GM23248 (cell line): ENCODE data around the gene TMC8. TPM values are rescaled to one million over a fixed set of nuclear protein-coding genes. Genes with fewer than 3 reads are reported as not detected.
"Not testable (repeated sequence)": the region's sequence is repeated elsewhere in the genome, so short reads cannot be mapped to it uniquely, and the experiment has no call there.

Experiments used
- DNase-seq: peaks from one replicate; pipeline ENCODE4 v3.0.0-alpha.2; 2015
- H2AFZ ChIP-seq: fragments of 200-600 bp; sonication (generic); 2 replicates; pipeline ENCODE4 v1.6.1; 2016; ENCODE audit warnings: antibody characterized with exemption
- H3F3A ChIP-seq: fragments of 200-600 bp; sonication (generic); 2 replicates; pipeline ENCODE4 v1.6.1; 2016; ENCODE audit warnings: mild to moderate bottlenecking, antibody characterized with exemption, mixed run types; ENCODE audit not compliant: insufficient read depth
- H3K27ac ChIP-seq: fragments of 200-600 bp; sonication (generic); 2 replicates; pipeline ENCODE4 v1.5.1; 2016; ENCODE audit warnings: mild to moderate bottlenecking
- H3K27me3 ChIP-seq: fragments of 200-600 bp; sonication (generic); replicated peaks from 2 replicates; pipeline ENCODE4 v1.6.1; 2016; ENCODE audit warnings: mild to moderate bottlenecking; ENCODE audit not compliant: insufficient read depth
- H3K36me3 ChIP-seq: fragments of 200-600 bp; sonication (generic); 2 replicates; pipeline ENCODE4 v1.6.1; 2016; ENCODE audit warnings: low read depth, mild to moderate bottlenecking
- H3K4me1 ChIP-seq: fragments of 200-600 bp; sonication (generic); 2 replicates; pipeline ENCODE4 v1.6.1; 2016; ENCODE audit warnings: mild to moderate bottlenecking; ENCODE audit not compliant: insufficient read depth
- H3K4me2 ChIP-seq: fragments of 200-600 bp; sonication (generic); one replicate; pipeline ENCODE4 v1.6.1; 2016; ENCODE audit warnings: mild to moderate bottlenecking; ENCODE audit not compliant: unreplicated experiment
- H3K4me3 ChIP-seq: fragments of 200-600 bp; sonication (generic); 2 replicates; pipeline ENCODE4 v1.5.1; 2016; ENCODE audit warnings: mild to moderate bottlenecking
- H3K79me2 ChIP-seq: fragments of 200-600 bp; sonication (generic); 2 replicates; pipeline ENCODE4 v1.6.1; 2016; ENCODE audit warnings: mild to moderate bottlenecking; ENCODE audit not compliant: insufficient read depth
- H3K9ac ChIP-seq: fragments of 200-600 bp; sonication (generic); 2 replicates; pipeline ENCODE4 v1.6.1; 2016; ENCODE audit warnings: mild to moderate bottlenecking
- H3K9me2 ChIP-seq: fragments of 200-600 bp; sonication (generic); 2 replicates; pipeline ENCODE4 v1.6.1; 2016; ENCODE audit warnings: mixed run types, mild to moderate bottlenecking, moderate library complexity; ENCODE audit not compliant: insufficient read depth
- H3K9me3 ChIP-seq: fragments of 200-600 bp; sonication (generic); one replicate; pipeline ENCODE4 v1.6.1; 2017; ENCODE audit warnings: low read depth
- H4K20me1 ChIP-seq: fragments of 200-600 bp; sonication (generic); 2 replicates; pipeline ENCODE4 v1.6.0; 2016; ENCODE audit not compliant: insufficient read depth
- EZH2 ChIP-seq: fragments of 200-600 bp; sonication (generic); IDR thresholded peaks from 2 replicates; pipeline ENCODE4 v1.6.1; 2018; ENCODE audit warnings: antibody characterized with exemption, mild to moderate bottlenecking; ENCODE audit not compliant: insufficient read depth, poor library complexity, severe bottlenecking
- EZH2phosphoT487 ChIP-seq: fragments of 200-600 bp; sonication (generic); IDR thresholded peaks from 2 replicates; pipeline ENCODE4 v1.6.1; 2018; ENCODE audit warnings: antibody characterized with exemption, moderate library complexity, mild to moderate bottlenecking, low read depth; ENCODE audit not compliant: insufficient read depth
- WGBS, 2 experiments: methylation state at CpG; one replicate each; pipeline ENCODE4 v1.1.6; 2015 to 2017; ENCODE audit warnings: low lambda C conversion rate in 2 of 2, low coverage in 1 of 2; ENCODE audit errors: missing lambda C conversion rate in 2 of 2; 5-methylcytosine and 5-hydroxymethylcytosine counted together
- in situ Hi-C: fragments of 300-500 bp; cut with MboI; formaldehyde crosslinking; loops from 2 replicates; pipeline ENCODE4 v1.15.0; 2020
- polyA plus RNA-seq: library from polyadenylated mRNA; unstranded; fragments of >200 nt; fragmentation: Nextera tagmentation; extraction: Ambion mirVana; gene quantifications from 2 replicates; pipeline ENCODE4 v1.2.1, GENCODE V29; 2016
- total RNA-seq: library from RNA; depleted of rRNA; stranded (reverse); fragments of >200 nt; shearing (Covaris generic); gene quantifications from 2 replicates; pipeline ENCODE4 v1.2.3, GENCODE V29; 2014

TMC8 gene
- total and polyA plus RNA-seq, 2 experiments from 2014 or later, result not detected

DNA sequence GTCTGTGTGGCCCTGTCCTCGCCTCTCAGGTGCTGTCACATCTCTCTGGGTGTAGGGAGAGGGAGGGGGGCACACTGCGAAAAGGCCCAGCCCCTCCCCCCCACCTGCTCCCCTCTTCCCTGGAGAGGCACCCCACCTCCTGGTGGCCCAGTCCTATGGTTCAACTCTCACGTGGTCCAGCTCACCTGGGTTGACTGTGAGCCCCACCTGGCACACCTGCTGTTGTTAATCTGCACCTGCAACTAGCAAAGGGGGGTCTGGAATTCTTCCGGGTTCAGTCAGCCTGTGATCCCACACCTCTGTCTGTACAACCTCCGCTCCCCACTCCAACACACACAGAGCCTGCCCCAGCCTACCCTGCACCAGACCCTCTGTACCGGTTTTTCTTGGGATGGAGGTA, 35.8 kb downstream of the TMC8 start:
- DNase-seq, result no peak
- Histone ChIP-seq H3K27ac (no peak overlapping the region), H2AFZ (no peak overlapping the region), H3K9ac (no peak overlapping the region), H3K4me1 (no peaks in the 10 kb centered on the region), H4K20me1 (no peaks in the 10 kb centered on the region), H3K9me3 (no peaks in the 10 kb centered on the region), H3K4me2 (no peak overlapping the region), H3K4me3 (no peak overlapping the region), H3F3A (no peaks in the 10 kb centered on the region), H3K79me2 (no peaks in the 10 kb centered on the region), H3K36me3 (no peaks in the 10 kb centered on the region), H3K9me2 (no peaks in the 10 kb centered on the region), H3K27me3 (no peaks in the 10 kb centered on the region)
- WGBS, 2 experiments, result 38 to 53% methylated on average over 5 to 6 of the region's 6 CpGs
- in situ Hi-C loops, result no loop called here
- TF ChIP-seq EZH2, result no peak

DNA sequence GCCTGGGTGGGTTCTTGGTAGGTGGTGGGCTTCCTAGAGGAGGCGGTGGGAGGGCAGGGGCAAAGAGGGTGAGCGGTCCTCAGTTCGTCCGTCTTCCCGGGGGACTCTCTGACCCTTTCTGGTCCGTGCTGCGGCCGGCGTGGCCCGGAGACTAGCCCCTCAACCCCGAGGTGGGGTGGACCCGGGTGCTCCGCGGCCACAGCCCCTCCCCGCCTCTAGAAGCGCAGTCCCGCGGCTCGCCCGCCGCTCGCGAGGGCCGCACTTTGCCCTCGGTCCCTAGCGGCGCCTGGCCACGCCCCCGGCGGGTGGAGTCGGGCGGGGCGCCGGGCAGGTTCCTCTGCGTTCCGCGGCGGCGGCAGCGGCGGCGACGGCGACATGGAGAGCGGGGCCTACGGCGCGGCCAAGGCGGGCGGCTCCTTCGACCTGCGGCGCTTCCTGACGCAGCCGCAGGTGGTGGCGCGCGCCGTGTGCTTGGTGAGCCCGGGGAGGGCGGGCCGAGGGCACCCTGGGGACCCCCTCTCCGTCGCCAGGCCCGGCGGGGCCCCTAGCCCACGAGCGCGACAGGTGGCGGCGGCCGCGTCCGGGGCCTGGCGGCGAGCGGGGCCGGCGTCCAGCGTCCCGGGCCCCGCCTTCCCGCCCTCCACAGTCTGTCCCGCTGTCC, 37.8 kb downstream of the TMC8 start, which contains the start of gene SYNGR2:
TSS of gene SYNGR2 (plus strand) at position 340 of the 661 bp plus-strand sequence. CDS start at position 376, 36 bp downstream.
- TF ChIP-seq EZH2phosphoT487 (no peak), EZH2 (no peak)
- H3K9me3 ChIP-seq, result no peaks in the 10 kb centered on the region
- H2AFZ ChIP-seq, result peak within 1 kb of the TSS; percentile 51
- no peaks in the 10 kb centered on the region for H3K79me2 ChIP-seq
- 1 to 3% methylated on average over 35 to 45 of the region's 84 CpGs for WGBS, 2 experiments
- peak within 1 kb of the TSS; percentile 56 for H3K4me3 ChIP-seq
- no peaks in the 10 kb centered on the region for H3K4me1 ChIP-seq
- peak within 1 kb of the TSS; percentile 65 for H3K4me2 ChIP-seq
- in situ Hi-C loops, result no loop called here
- H3K36me3 ChIP-seq, result no peaks in the 10 kb centered on the region
- no peaks in the 10 kb centered on the region for H3K9me2 ChIP-seq
- H3K27me3 ChIP-seq, result no peaks in the 10 kb centered on the region
- no peaks in the 10 kb centered on the region for H3F3A ChIP-seq
- H3K27ac ChIP-seq, result no peak within 1 kb of the TSS
- H3K9ac ChIP-seq, result peak within 1 kb of the TSS; percentile 22; the same call in 1 of the 2 replicates
- peak; percentile 66 for DNase-seq
- H4K20me1 ChIP-seq, result no peaks in the 10 kb centered on the region

GRCh38 chr17:78168903-78169793, 38.6 kb downstream of the TMC8 start:
- H3K9me3 ChIP-seq, result no peaks in the 10 kb centered on the region
- WGBS, 2 experiments, result 9 to 12% methylated on average over 15 to 35 of the region's 38 CpGs
- H3K9ac ChIP-seq, result peak overlapping the region; percentile 22; the same call in 1 of the 2 replicates
- no peaks in the 10 kb centered on the region for H4K20me1 ChIP-seq
- in situ Hi-C loops, result no loop called here
- no peaks in the 10 kb centered on the region for H3K4me1 ChIP-seq
- DNase-seq, result peak; percentile 66
- no peaks in the 10 kb centered on the region for H3K9me2 ChIP-seq
- H3K4me3 ChIP-seq, result peak overlapping the region; percentile 56
- H3K4me2 ChIP-seq, result peak overlapping the region; percentile 65
- no peak for TF ChIP-seq EZH2
- no peak for TF ChIP-seq EZH2phosphoT487
- no peaks in the 10 kb centered on the region for H3K79me2 ChIP-seq
- H3K36me3 ChIP-seq, result no peaks in the 10 kb centered on the region
- H3F3A ChIP-seq, result no peaks in the 10 kb centered on the region
- peak overlapping the region; percentile 51 for H2AFZ ChIP-seq
- no peaks in the 10 kb centered on the region for H3K27me3 ChIP-seq
- H3K27ac ChIP-seq, result no peak overlapping the region

- H3F3A ChIP-seq, result no peaks in the 10 kb centered on the region
- no peaks in the 10 kb centered on the region for H3K27me3 ChIP-seq
- H3K4me3 ChIP-seq, result no peak overlapping the region
- no peak overlapping the region for H2AFZ ChIP-seq
- no peaks in the 10 kb centered on the region for H3K36me3 ChIP-seq
- H3K4me2 ChIP-seq, result no peak overlapping the region
- TF ChIP-seq EZH2phosphoT487 (no peak), EZH2 (no peak)
- H3K4me1 ChIP-seq, result no peaks in the 10 kb centered on the region
- no peak overlapping the region for H3K27ac ChIP-seq
- H3K9me2 ChIP-seq, result no peaks in the 10 kb centered on the region
- 88 to 91% methylated on average over 26 to 31 of the region's 31 CpGs for WGBS, 2 experiments
- no peaks in the 10 kb centered on the region for H3K9me3 ChIP-seq
- no peaks in the 10 kb centered on the region for H4K20me1 ChIP-seq
- no peak for DNase-seq
- no peaks in the 10 kb centered on the region for H3K79me2 ChIP-seq
- in situ Hi-C loops, result no loop called here
- H3K9ac ChIP-seq, result no peak overlapping the region
These were observed 40.4 kb downstream of the TMC8 start for GRCh38 chr17:78170692-78171590.

DNA sequence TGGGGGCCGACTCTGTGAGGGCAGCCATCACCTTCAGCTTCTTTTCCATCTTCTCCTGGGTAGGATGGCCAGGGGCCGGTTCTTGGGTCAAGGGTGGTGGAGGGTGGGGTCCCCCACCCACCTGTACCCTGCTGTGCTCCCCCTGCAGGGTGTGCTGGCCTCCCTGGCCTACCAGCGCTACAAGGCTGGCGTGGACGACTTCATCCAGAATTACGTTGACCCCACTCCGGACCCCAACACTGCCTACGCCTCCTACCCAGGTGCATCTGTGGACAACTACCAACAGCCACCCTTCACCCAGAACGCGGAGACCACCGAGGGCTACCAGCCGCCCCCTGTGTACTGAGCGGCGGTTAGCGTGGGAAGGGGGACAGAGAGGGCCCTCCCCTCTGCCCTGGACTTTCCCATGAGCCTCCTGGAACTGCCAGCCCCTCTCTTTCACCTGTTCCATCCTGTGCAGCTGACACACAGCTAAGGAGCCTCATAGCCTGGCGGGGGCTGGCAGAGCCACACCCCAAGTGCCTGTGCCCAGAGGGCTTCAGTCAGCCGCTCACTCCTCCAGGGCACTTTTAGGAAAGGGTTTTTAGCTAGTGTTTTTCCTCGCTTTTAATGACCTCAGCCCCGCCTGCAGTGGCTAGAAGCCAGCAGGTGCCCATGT, 41.1 kb downstream of the TMC8 start:
- H4K20me1 ChIP-seq, H3K27me3 ChIP-seq, H3K4me3 ChIP-seq, H3K9ac ChIP-seq, H3K4me2 ChIP-seq, H3K36me3 ChIP-seq, H3K27ac ChIP-seq, H3K9me2 ChIP-seq, DNase-seq, H3K9me3 ChIP-seq, in situ Hi-C loops, H2AFZ ChIP-seq, H3K79me2 ChIP-seq, H3F3A ChIP-seq, H3K4me1 ChIP-seq: not testable (repeated sequence)
- 94 to 97% methylated on average over 16 to 19 of the region's 19 CpGs for WGBS, 2 experiments
